VCaP (cell line): ENCODE data around the gene FRMPD4.

Experiments used
- H3K27ac ChIP-seq: fragments of 450-650 bp; 2 replicates; pipeline ENCODE4 v1.5.1; 2017
- TF ChIP-seq, protein P1 (sequence below): fragments of 450-650 bp; conservative IDR thresholded peaks from 2 replicates; pipeline ENCODE4 v1.5.1; 2017; ENCODE audit warnings: mild to moderate bottlenecking, moderate library complexity

The FRMPD4 gene

DNA sequence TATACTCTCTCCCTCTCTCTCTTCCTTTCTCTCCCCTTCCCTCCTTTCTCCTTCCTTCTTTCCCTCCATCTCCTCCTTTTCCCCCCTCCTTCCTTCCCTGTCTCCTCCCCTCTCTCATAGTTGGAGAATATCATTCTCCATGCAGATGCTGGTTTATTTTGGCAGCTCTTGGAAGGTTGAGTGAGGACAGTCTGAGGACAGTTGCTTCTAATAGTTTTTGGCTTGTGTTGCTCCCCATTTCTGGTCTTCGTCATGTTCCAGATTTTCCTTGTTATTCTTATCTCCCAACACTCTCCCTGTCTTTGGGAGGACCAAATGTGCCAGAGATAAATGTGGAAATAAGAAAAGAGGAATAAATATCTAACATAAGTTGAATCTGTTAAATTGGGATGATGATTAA lies 263.0 kb downstream of the FRMPD4 start:
- TF ChIP-seq, protein P1, sequence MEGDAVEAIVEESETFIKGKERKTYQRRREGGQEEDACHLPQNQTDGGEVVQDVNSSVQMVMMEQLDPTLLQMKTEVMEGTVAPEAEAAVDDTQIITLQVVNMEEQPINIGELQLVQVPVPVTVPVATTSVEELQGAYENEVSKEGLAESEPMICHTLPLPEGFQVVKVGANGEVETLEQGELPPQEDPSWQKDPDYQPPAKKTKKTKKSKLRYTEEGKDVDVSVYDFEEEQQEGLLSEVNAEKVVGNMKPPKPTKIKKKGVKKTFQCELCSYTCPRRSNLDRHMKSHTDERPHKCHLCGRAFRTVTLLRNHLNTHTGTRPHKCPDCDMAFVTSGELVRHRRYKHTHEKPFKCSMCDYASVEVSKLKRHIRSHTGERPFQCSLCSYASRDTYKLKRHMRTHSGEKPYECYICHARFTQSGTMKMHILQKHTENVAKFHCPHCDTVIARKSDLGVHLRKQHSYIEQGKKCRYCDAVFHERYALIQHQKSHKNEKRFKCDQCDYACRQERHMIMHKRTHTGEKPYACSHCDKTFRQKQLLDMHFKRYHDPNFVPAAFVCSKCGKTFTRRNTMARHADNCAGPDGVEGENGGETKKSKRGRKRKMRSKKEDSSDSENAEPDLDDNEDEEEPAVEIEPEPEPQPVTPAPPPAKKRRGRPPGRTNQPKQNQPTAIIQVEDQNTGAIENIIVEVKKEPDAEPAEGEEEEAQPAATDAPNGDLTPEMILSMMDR = no peak
- H3K27ac ChIP-seq = no peak overlapping the region

DNA sequence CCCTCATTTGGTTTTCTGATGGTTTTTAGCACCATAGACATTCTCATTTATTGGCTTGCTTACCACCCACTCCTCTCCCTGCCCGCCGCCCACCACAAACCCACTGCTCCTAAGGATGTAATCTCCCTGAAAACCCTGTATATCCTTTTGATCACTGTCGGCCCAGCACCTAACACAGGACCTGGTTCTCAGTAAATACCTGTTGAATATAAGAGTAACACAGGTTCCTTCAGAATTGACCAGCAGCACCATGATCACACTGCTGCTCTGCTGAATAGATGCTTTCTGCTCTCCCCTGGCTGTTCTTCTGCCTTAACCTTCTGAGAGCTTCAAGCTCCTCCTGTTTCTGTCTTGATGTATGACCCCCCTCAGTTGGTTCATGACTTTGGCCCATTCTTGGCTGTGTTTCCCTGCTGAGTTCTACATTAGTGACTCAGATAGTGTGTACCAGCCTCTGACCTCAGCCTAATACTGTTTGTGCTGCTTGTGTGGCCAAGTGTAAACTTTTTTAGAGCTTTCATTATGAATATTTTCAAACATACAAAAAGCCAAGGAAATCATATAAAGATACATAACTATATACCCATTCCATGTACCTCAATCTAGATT lies 265.3 kb downstream of the FRMPD4 start:
- no peak overlapping the region for H3K27ac ChIP-seq
- TF ChIP-seq, protein P1 = no peak

DNA sequence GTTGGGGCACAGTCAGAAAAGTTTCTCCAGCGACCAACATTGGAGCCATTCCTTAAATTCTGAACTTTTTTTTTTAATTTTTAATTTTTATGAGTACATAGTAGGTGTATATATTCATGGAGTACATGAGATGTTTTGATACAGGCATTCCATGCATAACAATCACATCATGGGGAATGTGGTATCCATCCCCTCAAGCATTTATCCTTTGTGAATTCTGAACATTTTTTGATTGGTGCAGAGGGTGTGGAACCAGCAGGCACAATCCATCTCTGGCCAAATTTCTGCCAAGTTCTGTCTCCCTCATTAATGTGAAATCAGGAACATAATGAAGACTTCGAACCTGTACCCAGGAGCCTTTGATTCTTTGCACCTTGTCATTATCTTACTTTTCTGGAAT lies 267.0 kb downstream of the FRMPD4 start:
- H3K27ac ChIP-seq = no peak overlapping the region
- TF ChIP-seq, protein P1 = no peak

DNA sequence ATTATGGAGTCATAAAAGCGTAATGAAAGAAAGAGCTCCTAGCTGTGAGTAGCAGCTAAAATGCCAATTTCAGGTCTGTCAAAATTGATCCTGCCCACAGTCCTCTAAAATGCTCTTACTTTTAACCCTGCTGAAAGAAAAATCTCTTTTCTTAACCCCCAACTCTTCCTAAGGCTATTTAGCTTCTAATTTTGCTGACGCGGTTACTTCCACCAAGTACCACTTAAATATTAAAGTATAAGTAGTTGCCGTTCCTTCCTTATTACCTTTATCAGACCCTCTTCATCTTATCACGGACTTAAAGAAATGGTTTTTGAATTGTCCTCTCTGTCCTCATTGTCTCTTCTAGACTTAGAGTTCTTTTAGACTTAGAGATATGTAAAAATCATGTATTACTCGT lies 272.2 kb downstream of the FRMPD4 start:
- TF ChIP-seq, protein P1 = no peak

DNA sequence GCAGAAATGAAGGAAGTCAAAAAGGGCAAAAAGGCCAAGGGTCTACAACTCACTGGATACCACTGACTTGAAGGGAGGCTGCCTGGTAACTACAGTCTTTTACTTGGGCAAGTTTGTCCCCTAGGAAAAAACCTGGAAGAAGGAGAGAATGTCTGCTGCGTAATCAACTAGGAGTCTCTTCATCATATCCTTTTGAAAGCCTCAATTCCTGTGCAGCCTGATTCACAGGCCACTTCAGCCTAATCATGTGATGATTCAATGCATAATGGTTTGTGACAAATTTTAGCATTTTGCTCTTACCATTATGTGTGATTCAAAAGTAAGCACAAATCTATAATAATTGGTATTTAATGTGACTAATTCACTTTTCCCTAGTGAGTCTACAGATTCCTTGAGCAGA lies 273.6 kb downstream of the FRMPD4 start:
- no peak overlapping the region for H3K27ac ChIP-seq

More for the DNA sequence above, 272.2 kb downstream of the FRMPD4 start:
- H3K27ac ChIP-seq = no peak overlapping the region

DNA sequence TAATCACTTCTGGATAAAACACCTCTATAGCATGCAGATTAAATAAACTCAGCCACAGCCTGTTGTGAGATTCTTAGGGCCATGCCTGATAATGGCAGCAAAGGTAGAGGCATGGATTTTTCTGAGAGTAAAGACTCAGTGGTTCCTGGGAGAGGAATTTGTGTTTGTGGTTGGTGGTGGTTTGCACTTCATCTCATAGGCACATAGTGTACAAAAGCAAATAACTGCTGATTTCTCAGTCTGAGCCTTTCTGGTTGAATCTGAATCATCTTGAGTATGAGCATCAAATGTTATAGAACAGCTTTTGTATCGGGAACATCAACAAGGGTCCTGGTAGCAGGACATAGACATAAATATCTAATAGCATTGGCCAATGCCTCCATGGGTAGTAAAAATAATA lies 274.3 kb downstream of the FRMPD4 start:
- TF ChIP-seq, protein P1 = no peak
- no peak overlapping the region for H3K27ac ChIP-seq

More for the DNA sequence above, 273.6 kb downstream of the FRMPD4 start:
- TF ChIP-seq, protein P1 = no peak

DNA sequence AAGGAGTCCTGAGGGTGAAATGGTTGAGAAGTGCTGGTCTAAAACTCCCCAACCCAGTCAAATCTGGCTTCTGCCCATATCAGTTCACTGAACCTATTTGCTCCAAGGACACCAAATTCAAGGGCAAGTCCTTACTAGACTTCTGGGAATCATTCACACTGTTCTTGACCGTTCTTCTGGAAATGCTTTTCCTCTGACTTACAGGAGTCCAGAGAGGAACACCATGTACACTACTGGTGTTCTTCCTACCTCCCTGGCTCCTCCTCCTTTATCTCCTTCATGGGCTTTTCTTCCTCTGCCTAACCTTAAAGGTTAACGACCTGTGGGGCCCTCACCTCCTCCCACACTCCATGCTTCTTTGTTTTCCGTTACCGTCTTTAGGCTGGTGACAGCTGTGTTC lies 281.3 kb downstream of the FRMPD4 start:
- H3K27ac ChIP-seq = no peak overlapping the region
- TF ChIP-seq, protein P1 = no peak
